ENCODE measurements around the gene LIME1.
A peak's percentile ranks its signal among the peaks of the same experiment; 100 is the strongest.

The LIME1 gene

DNA sequence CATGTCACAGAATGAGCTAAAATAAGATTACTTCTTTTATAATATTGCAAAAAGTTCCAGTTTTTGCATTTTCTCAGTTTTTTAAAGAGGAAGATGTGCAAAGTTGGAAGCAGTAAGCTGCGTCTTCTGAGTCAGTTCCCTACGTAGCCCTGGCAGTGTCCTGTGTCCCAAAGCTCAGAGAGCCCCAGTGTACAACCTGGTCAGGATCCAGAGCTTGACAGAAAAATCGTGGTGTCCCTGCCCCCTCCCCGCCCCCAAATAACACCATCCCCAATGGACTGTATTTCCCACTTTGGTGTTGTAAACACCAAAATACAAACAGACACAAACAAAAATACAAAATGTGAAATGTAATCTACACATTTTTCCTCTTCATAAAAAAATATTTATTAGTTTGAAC is 7.7 kb downstream of the LIME1 start:
- Histone ChIP-seq H2BK15ac (ENCODE audit: low read length) (no peak overlapping the region), H2AK5ac (ENCODE audit: low read depth, low read length) (no peak overlapping the region), H3K4me3 (ENCODE audit: low read length in 2 of 2) (no peak overlapping the region), H3K14ac (ENCODE audit: low read length) (no peak overlapping the region), H2BK120ac (ENCODE audit: low read depth, low read length) (no peak overlapping the region), H3K4ac (ENCODE audit: low read length) (no peak overlapping the region), H3K27ac (replicated peaks; ENCODE audit: low read length) (no peak overlapping the region), H2BK12ac (ENCODE audit: low read length) (no peak overlapping the region), H3K23ac (ENCODE audit: low read depth, low read length, poor library complexity) (no peak overlapping the region), H3K9me3 (replicated peaks in 1 of 2; ENCODE audit: control insufficient read depth in 2 of 2, insufficient read depth in 1 of 2, low read depth in 1 of 2, low read length in 2 of 2) (no peaks in the 10 kb centered on the region), H2BK5ac (ENCODE audit: low read length) (no peak overlapping the region), H4K8ac (ENCODE audit: low read depth, low read length) (no peak overlapping the region), H4K91ac (ENCODE audit: low read depth, low read length, poor library complexity) (no peak overlapping the region), H3K18ac (ENCODE audit: low read length) (no peak overlapping the region), H3K9ac (ENCODE audit: low read depth, low read length, poor library complexity) (no peak overlapping the region), H3K27me3 (ENCODE audit: control insufficient read depth in 3 of 3, insufficient read depth in 3 of 3, low read depth in 1 of 3, low read length in 3 of 3) (no peaks in the 10 kb centered on the region), H2AFZ (ENCODE audit: low read length) (no peak overlapping the region), H3K4me1 (ENCODE audit: control insufficient read depth in 2 of 2, insufficient read depth in 1 of 2, low read depth in 1 of 2, low read length in 2 of 2) (peaks cover 6 to 7% of the 10 kb centered on the region in 2 donors), H3K36me3 (replicated peaks in 1 of 2; ENCODE audit: control insufficient read depth in 2 of 2, insufficient read depth in 2 of 2, low read length in 2 of 2) (peaks cover 10 to 60% of the 10 kb centered on the region in 2 donors), H3K79me1 (ENCODE audit: low read depth, low read length) (peaks cover 17% of the 10 kb centered on the region), H3K4me2 (ENCODE audit: insufficient read depth, low read length, poor library complexity, severe bottlenecking) (no peak overlapping the region)
- no CpG with 5 or more reads among the region's 4 CpGs for WGBS, 2 donors (ENCODE audit: extremely low coverage in 2 of 2, insufficient read length in 2 of 2, insufficient replicate concordance in 1 of 2)
- DNase-seq (ENCODE audit: low spot score), result no peak

DNA sequence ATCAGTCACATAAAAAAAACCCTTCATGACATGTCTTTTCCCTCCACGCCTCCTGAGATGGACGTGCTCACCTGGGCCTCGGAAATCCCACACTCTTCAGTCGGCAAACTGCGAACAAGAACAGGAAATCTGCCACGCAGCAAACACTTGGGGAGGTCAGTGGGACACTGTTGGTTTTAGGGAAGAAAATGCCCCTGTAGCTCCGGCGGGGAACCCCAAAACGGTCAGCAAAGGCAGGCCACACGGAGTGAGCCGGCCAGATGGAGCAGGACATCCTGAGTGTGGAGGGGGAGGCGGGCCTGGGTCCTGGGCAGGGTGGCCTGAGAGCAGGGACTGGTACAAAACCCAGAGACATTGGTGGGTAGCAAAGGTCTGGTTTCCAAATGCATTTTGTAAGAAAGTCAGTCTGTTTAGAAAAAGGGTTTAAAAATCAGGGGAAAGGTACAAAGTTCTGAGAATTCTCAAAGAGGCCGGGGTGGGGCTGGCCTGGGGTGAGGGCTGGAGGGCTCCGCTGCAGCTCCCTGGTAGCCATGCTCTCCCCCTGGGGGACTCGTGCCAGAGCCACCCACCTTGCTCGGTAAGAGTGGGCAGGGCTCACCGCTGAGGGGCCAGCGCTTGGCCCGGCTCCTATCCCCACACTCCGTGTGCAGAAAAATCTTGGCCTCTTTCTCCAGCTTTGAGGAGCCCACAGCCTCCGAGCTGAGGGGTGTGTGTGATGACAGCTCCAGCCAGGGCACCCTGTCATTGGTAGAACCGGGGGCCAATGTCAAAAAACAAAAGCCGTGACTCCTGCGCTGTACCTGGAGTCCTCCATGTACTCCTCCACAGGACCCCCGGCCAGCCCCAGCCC is 8.3 kb downstream of the LIME1 start:
- Histone ChIP-seq H3K79me1 (ENCODE audit: low read depth, low read length) (peaks cover 17% of the 10 kb centered on the region), H2BK120ac (ENCODE audit: low read depth, low read length) (no peak overlapping the region), H3K27me3 (ENCODE audit: control insufficient read depth in 3 of 3, insufficient read depth in 3 of 3, low read depth in 1 of 3, low read length in 3 of 3) (no peaks in the 10 kb centered on the region), H2AFZ (ENCODE audit: low read length) (no peak overlapping the region), H2AK5ac (ENCODE audit: low read depth, low read length) (peak overlapping the region; percentile 37), H3K4me3 (ENCODE audit: low read length in 2 of 2) (no peak overlapping the region), H2BK12ac (ENCODE audit: low read length) (no peak overlapping the region), H3K18ac (ENCODE audit: low read length) (no peak overlapping the region), H3K23ac (ENCODE audit: low read depth, low read length, poor library complexity) (peak overlapping the region; percentile 85), H3K27ac (replicated peaks; ENCODE audit: low read length) (no peak overlapping the region), H3K4ac (ENCODE audit: low read length) (no peak overlapping the region), H3K14ac (ENCODE audit: low read length) (peak overlapping the region; percentile 56), H3K9me3 (replicated peaks in 1 of 2; ENCODE audit: control insufficient read depth in 2 of 2, insufficient read depth in 1 of 2, low read depth in 1 of 2, low read length in 2 of 2) (no peaks in the 10 kb centered on the region), H2BK5ac (ENCODE audit: low read length) (no peak overlapping the region), H4K91ac (ENCODE audit: low read depth, low read length, poor library complexity) (no peak overlapping the region), H4K8ac (ENCODE audit: low read depth, low read length) (no peak overlapping the region), H3K4me1 (ENCODE audit: control insufficient read depth in 2 of 2, insufficient read depth in 1 of 2, low read depth in 1 of 2, low read length in 2 of 2) (peaks cover 6 to 7% of the 10 kb centered on the region in 2 donors), H2BK15ac (ENCODE audit: low read length) (no peak overlapping the region), H3K36me3 (replicated peaks in 1 of 2; ENCODE audit: control insufficient read depth in 2 of 2, insufficient read depth in 2 of 2, low read length in 2 of 2) (peaks cover 10 to 63% of the 10 kb centered on the region in 2 donors), H3K9ac (ENCODE audit: low read depth, low read length, poor library complexity) (no peak overlapping the region), H3K4me2 (ENCODE audit: insufficient read depth, low read length, poor library complexity, severe bottlenecking) (no peak overlapping the region)
- WGBS, 2 donors (ENCODE audit: extremely low coverage in 2 of 2, insufficient read length in 2 of 2, insufficient replicate concordance in 1 of 2), result no CpG with 5 or more reads among the region's 25 CpGs
- DNase-seq (ENCODE audit: low spot score), result no peak

DNA sequence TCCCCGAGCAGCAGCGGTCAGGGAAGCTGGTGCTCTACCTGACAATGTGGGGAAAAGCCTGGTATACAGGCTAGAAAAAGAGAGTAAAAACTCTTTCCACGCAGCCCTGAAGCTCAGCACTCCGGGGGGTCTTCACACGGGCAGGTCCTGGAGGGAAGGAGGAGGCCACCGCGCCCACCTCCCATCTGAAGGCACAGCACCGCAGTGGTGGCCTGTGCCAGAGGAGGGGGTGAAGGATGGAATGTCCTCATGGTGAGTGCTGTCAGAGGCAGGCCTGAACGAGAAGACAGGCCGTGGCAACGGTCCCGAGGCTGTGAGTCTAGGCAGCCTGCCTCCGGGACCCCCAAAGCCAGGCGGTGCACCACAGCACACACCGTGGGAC is 9.0 kb downstream of the LIME1 start:
- H2BK12ac ChIP-seq (ENCODE audit: low read length), result no peak overlapping the region
- H3K9ac ChIP-seq (ENCODE audit: low read depth, low read length, poor library complexity), result peak overlapping the region; percentile 77
- H2BK5ac ChIP-seq (ENCODE audit: low read length), result no peak overlapping the region
- peak overlapping the region; percentile 37 for H2AK5ac ChIP-seq (ENCODE audit: low read depth, low read length)
- peak overlapping the region; percentile 38 for H3K14ac ChIP-seq (ENCODE audit: low read length)
- peak overlapping the region; percentile 85 for H3K23ac ChIP-seq (ENCODE audit: low read depth, low read length, poor library complexity)
- H2BK15ac ChIP-seq (ENCODE audit: low read length), result no peak overlapping the region
- H4K8ac ChIP-seq (ENCODE audit: low read depth, low read length), result no peak overlapping the region
- H4K91ac ChIP-seq (ENCODE audit: low read depth, low read length, poor library complexity), result no peak overlapping the region
- H3K9me3 ChIP-seq (replicated peaks in 1 of 2; ENCODE audit: control insufficient read depth in 2 of 2, insufficient read depth in 1 of 2, low read depth in 1 of 2, low read length in 2 of 2), result no peaks in the 10 kb centered on the region
- H3K4me2 ChIP-seq (ENCODE audit: insufficient read depth, low read length, poor library complexity, severe bottlenecking), result no peak overlapping the region
- DNase-seq (ENCODE audit: low spot score), result no peak
- no peak overlapping the region for H3K4me3 ChIP-seq (ENCODE audit: low read length in 2 of 2)
- H3K79me1 ChIP-seq (ENCODE audit: low read depth, low read length), result peaks cover 17% of the 10 kb centered on the region
- H2AFZ ChIP-seq (ENCODE audit: low read length), result no peak overlapping the region
- H3K4ac ChIP-seq (ENCODE audit: low read length), result peak overlapping the region; percentile 11
- peaks cover 6 to 7% of the 10 kb centered on the region in 2 donors for H3K4me1 ChIP-seq (ENCODE audit: control insufficient read depth in 2 of 2, insufficient read depth in 1 of 2, low read depth in 1 of 2, low read length in 2 of 2)
- H3K27me3 ChIP-seq (ENCODE audit: control insufficient read depth in 3 of 3, insufficient read depth in 3 of 3, low read depth in 1 of 3, low read length in 3 of 3), result no peaks in the 10 kb centered on the region
- peaks cover 10 to 69% of the 10 kb centered on the region in 2 donors for H3K36me3 ChIP-seq (replicated peaks in 1 of 2; ENCODE audit: control insufficient read depth in 2 of 2, insufficient read depth in 2 of 2, low read length in 2 of 2)
- H2BK120ac ChIP-seq (ENCODE audit: low read depth, low read length), result no peak overlapping the region
- no peak overlapping the region for H3K27ac ChIP-seq (replicated peaks; ENCODE audit: low read length)
- WGBS, 2 donors (ENCODE audit: extremely low coverage in 2 of 2, insufficient read length in 2 of 2, insufficient replicate concordance in 1 of 2), result no CpG with 5 or more reads among the region's 15 CpGs
- peak overlapping the region; percentile 64 for H3K18ac ChIP-seq (ENCODE audit: low read length)

DNA sequence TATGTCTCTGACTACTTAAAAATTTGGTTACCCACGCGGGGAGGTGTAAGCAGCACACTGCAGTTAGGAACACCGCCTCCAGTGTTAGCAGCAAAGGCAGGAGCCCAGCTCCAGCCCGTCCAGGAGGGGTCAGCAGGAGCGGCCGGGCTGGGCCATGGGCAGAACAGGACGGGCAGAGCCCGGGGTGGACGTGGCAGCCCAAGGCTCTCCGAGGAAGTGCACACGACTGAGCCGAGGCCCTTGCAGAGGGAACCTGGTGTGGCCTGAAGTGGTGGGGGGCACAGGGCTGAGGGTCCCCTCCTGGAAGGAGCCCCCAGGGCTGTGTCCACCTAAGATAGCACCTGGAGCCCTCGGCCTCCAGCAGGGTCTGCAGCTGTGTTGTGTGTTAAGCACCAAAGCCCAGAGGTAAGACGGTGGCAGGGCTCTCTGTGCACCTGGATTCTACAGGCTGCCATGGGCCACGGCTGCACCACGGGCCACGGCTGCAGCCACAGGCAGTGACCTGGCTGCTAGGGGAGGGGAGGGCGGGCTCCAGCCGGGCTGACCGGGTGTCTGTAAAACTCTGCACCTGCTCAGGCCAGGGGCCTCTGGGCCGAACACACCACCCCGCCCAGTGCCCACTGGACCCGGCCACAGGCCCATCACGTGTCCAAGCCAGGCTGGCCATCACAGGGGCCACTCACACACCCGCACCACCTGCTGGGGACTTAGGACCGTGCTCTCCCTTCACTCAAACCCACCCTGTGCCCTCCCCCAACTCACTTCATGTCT is 9.7 kb downstream of the LIME1 start:
- no peak overlapping the region for H3K4me3 ChIP-seq (ENCODE audit: low read length in 2 of 2)
- no peak for DNase-seq (ENCODE audit: low spot score)
- H4K91ac ChIP-seq (ENCODE audit: low read depth, low read length, poor library complexity), result no peak overlapping the region
- peaks cover 13% of the 10 kb centered on the region for H3K79me1 ChIP-seq (ENCODE audit: low read depth, low read length)
- no peak overlapping the region for H2BK120ac ChIP-seq (ENCODE audit: low read depth, low read length)
- no peak overlapping the region for H3K14ac ChIP-seq (ENCODE audit: low read length)
- no peaks in the 10 kb centered on the region for H3K27me3 ChIP-seq (ENCODE audit: control insufficient read depth in 3 of 3, insufficient read depth in 3 of 3, low read depth in 1 of 3, low read length in 3 of 3)
- H2AK5ac ChIP-seq (ENCODE audit: low read depth, low read length), result peak overlapping the region; percentile 28
- H3K27ac ChIP-seq (replicated peaks; ENCODE audit: low read length), result no peak overlapping the region
- WGBS, 2 donors (ENCODE audit: extremely low coverage in 2 of 2, insufficient read length in 2 of 2, insufficient replicate concordance in 1 of 2), result no CpG with 5 or more reads among the region's 26 CpGs
- no peak overlapping the region for H2BK15ac ChIP-seq (ENCODE audit: low read length)
- peak overlapping the region; percentile 82 for H4K8ac ChIP-seq (ENCODE audit: low read depth, low read length)
- no peaks in the 10 kb centered on the region for H3K9me3 ChIP-seq (replicated peaks in 1 of 2; ENCODE audit: control insufficient read depth in 2 of 2, insufficient read depth in 1 of 2, low read depth in 1 of 2, low read length in 2 of 2)
- H3K4me1 ChIP-seq (ENCODE audit: control insufficient read depth in 2 of 2, insufficient read depth in 1 of 2, low read depth in 1 of 2, low read length in 2 of 2), result peaks cover 9 to 12% of the 10 kb centered on the region in 2 donors
- H3K4ac ChIP-seq (ENCODE audit: low read length), result no peak overlapping the region
- H3K4me2 ChIP-seq (ENCODE audit: insufficient read depth, low read length, poor library complexity, severe bottlenecking), result no peak overlapping the region
- no peak overlapping the region for H3K18ac ChIP-seq (ENCODE audit: low read length)
- H2BK5ac ChIP-seq (ENCODE audit: low read length), result peak overlapping the region; percentile 13
- H3K23ac ChIP-seq (ENCODE audit: low read depth, low read length, poor library complexity), result peak overlapping the region; percentile 85
- H2BK12ac ChIP-seq (ENCODE audit: low read length), result peak overlapping the region; percentile 22
- no peak overlapping the region for H3K9ac ChIP-seq (ENCODE audit: low read depth, low read length, poor library complexity)
- H2AFZ ChIP-seq (ENCODE audit: low read length), result no peak overlapping the region
- peaks cover 10 to 69% of the 10 kb centered on the region in 2 donors for H3K36me3 ChIP-seq (replicated peaks in 1 of 2; ENCODE audit: control insufficient read depth in 2 of 2, insufficient read depth in 2 of 2, low read length in 2 of 2)

Measured in neuronal stem cell (in vitro differentiated cells).